Measurements from ENCODE around the gene ZNRF3.

GRCh38 chr22:29043906-29044575 is 160.7 kb downstream of the ZNRF3 start:
- TF ChIP-seq RAD21 (IDR thresholded peaks at IDR 0.05; ENCODE audit: low read depth) = no peak
- TF ChIP-seq USF1 (IDR thresholded peaks at IDR 0.05) = no peak
- TF ChIP-seq, protein P1, sequence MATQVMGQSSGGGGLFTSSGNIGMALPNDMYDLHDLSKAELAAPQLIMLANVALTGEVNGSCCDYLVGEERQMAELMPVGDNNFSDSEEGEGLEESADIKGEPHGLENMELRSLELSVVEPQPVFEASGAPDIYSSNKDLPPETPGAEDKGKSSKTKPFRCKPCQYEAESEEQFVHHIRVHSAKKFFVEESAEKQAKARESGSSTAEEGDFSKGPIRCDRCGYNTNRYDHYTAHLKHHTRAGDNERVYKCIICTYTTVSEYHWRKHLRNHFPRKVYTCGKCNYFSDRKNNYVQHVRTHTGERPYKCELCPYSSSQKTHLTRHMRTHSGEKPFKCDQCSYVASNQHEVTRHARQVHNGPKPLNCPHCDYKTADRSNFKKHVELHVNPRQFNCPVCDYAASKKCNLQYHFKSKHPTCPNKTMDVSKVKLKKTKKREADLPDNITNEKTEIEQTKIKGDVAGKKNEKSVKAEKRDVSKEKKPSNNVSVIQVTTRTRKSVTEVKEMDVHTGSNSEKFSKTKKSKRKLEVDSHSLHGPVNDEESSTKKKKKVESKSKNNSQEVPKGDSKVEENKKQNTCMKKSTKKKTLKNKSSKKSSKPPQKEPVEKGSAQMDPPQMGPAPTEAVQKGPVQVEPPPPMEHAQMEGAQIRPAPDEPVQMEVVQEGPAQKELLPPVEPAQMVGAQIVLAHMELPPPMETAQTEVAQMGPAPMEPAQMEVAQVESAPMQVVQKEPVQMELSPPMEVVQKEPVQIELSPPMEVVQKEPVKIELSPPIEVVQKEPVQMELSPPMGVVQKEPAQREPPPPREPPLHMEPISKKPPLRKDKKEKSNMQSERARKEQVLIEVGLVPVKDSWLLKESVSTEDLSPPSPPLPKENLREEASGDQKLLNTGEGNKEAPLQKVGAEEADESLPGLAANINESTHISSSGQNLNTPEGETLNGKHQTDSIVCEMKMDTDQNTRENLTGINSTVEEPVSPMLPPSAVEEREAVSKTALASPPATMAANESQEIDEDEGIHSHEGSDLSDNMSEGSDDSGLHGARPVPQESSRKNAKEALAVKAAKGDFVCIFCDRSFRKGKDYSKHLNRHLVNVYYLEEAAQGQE (IDR thresholded peaks at IDR 0.05; ENCODE audit: low read depth) = no peak
- no peak for TF ChIP-seq FOXM1 (IDR thresholded peaks at IDR 0.05; ENCODE audit: borderline replicate concordance, low read depth)
- TF ChIP-seq NFIC (IDR thresholded peaks at IDR 0.05) = no peak
- no peak for TF ChIP-seq MAX (IDR thresholded peaks at IDR 0.05)

All from Ishikawa (cell line).